Activated naive CD4-positive, alpha-beta T cell treated with anti-CD3 and anti-CD28 coated beads, Interleukin-2, amount 50 U/mL, for 16 hours (primary cell): ENCODE data around the gene SLC25A21.

ENCODE experiments used
- DNase-seq: peaks from one replicate; pipeline ENCODE4 v3.0.0-alpha.2; 2020

The SLC25A21 gene

DNA sequence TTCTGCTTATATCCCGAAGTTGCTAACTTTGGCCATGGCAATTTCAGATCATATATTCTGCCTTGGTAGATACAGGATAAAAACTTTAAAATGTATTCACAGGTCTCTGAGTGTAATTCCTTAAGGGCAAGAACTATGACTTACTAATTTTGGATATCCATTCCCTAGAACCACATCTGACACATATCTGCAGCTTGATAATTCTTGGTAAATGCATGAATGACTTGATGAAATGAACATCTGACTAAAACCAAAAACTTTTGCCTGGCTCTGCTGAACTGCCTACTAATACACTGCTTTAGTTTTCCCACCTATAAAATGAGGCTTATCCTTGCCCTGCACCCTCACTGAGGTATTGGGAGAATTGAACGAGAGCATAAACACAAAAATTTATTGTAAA is 32.2 kb downstream of the SLC25A21 start:
- DNase-seq: no peak

DNA sequence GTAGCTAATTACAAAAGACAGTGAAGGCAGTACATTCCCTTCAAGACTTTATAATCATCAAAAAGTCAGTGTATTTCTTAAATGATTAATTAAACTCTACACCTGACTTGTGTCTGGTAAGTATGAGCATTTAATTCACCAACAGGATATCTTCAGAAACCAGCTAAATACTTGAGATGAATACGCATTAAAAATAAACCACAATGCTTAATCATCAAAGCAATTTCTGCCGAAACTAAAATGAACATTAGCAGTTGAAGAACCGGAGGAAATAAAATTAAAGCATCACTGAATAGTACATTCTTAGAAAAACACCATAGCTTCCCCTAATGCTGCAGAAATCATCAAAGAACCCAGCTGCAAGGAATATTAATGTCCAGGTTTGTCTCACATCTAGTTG is 32.7 kb downstream of the SLC25A21 start:
- DNase-seq: no peak

DNA sequence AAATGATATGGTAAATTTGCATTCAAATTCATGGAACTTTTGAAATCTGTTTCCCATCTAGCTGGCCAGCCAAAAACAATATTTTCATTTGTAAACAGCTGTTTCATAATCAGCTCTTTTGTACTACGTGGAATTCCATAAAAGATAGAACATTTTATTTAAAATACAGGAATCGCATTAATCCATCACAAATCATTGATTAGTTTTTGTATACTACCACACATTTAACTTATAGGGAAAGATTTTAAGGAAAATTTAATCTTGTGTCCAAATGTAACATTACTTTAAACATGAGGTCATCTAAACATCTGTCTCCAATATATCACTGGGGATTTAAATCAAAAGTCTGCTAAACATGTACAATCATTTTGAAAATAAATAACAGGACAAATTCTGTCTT is 33.5 kb downstream of the SLC25A21 start:
- DNase-seq: no peak

DNA sequence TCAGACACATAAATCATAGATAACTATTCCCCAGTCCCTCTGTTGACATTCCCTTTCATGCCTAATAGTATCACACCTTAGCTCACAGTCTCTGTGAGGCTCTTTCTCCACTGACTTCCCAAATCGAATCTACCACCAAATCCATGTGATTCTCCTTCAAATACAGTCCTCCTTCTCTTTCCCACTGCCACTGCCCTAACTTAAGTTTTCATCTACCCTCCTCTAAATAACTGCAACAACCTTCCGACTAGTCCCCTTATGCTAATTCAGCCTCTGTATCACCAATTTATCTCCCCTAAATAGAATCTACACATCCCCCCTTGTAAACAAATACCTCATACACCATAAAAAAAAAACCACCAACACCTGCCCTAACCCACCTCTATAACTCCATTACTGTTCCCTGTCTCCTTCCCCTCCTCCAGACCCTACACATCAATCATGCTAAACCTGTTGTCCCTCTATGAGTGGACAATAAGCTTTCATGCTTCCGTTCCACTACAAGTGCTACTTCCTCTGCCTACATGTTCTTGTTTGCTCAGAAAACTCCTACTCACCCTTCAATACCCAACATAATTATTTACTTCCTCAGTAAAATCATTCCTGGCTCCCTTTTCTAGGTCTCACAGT is 39.0 kb downstream of the SLC25A21 start:
- DNase-seq: no peak

DNA sequence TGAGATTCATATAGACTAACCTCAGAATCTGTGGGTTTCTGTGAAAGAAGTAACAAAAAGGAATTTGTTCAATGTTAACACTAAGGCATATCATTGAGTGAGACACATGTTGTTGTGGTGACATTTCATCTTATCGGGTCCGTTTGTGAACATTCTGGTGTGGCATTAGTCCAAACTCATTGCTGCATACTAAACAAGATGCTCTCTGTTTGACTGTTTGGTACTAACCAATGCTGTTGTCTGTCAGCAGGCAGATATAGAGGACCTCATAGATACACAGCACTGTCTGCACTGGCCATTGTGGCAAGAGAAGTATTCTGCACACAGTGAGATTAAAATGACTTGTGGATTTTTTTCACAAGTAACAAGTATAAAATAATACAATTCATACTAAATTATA is 41.2 kb downstream of the SLC25A21 start:
- no peak for DNase-seq

DNA sequence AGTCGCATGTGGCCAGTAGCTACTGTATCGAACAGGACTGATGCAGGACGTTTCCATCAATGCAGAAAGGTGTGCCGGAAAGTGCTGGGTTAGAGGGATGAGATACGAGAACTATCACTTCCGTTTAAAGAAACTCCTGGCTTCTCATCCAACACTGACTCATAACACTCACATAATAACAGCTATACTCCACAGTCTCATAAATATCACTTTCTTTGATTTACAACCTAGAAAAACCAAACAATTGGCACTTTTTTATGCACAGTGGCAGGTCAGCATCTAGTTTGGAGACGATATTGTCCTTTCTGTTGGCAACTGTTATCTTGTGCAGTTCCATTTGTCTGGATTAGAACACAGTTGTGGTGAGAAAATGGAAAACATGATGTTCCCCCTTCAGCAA is 43.4 kb downstream of the SLC25A21 start:
- no peak for DNase-seq

DNA sequence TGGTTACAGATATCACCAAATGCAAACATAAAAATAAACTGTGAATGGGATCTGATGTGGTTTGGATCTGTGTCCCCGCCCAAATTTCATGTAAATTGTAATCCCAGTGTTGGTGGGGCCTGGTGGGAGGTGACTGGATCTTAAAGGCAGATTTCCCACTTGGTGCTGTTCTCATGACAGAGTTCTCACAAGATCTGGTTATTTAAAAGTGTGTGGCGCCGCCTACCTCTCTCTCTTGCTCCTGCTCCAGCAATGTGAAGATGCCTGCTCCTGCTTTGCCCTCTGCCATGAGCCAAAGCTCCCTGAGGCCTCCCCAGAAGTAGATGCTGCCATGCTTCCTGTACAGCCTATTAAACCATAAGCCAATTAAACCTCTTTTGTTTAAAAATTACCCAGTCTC is 47.8 kb downstream of the SLC25A21 start:
- no peak for DNase-seq

DNA sequence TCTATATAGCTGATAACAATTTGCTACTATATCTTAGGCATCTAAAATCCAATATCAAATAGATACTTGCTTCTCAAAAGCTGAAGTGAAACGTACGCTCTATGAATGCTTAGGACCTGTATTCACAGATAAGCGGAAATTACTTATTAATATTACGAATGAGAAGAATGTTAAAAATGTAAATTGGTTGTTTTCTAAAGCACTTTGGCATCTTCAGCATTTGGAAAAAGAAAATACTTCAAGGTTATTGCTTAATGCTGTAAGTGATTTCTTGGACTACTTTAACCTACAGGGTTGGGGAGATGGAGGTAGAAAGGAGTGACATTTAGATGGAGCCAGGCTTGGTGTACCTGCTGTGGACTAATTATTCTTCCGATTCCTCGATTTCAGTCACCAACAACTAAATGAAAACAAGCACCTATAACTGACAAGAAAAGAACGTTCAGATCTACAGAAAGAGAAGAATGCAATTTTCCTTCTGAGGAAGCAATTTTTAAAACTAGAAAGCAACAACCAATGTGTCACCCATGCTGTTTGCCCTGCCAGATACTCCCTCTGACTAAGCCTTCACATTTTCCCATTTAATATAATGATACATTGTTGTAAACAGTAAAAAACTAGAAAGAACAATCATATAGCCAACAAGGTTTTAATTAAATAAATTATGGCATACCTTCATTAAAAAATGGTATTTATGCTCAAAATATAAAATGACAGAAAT is 49.3 kb downstream of the SLC25A21 start:
- DNase-seq: no peak

DNA sequence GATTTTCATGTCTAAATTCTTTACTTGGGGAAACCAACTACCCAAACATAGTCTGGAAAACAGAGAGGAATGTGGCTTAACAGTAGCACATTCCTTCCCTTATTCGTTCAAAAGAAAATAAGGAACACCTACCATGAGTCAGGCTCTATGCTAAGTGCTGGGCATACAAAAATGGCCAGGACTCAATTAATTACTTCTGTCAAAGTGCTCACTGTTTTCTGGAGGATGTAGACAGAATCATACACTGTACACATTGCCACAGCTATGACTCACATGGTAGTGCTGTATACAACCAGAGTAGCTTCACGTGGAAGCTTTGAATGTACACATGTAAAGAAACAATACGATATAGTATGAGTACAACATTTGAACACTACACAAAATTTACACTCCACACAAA is 50.1 kb downstream of the SLC25A21 start:
- no peak for DNase-seq

DNA sequence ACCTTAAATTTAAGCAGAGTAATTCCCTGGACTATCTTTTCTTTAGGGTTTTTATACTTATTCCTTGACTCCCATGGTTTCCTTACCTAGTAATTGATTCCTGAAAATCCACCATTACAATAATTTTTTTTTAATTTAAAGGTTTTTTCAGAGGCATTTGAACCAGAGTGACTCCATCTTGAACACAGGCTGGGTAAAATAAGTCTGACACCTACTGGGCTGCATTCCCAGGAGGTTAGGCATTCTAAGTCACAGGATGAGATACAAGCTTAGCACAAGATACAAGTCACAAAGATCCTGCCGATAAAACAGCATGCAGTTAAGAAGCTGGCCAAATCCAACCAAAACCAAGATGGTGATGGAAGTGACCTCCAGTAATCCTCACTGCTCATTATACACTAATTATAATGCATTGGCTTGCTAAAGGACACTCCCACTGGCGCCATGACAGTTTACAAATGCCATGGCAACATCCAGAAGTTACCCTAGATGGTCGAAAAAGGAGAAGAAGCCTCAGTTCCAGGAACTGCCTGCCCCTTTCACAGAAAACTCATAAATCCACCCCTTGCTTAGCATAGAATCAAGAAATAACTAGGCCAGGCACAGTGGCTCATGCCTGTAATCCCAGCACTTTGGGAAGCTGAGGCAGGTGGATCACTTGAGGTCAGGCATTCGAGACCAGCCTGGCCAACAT is 53.6 kb downstream of the SLC25A21 start:
- DNase-seq: no peak

DNA sequence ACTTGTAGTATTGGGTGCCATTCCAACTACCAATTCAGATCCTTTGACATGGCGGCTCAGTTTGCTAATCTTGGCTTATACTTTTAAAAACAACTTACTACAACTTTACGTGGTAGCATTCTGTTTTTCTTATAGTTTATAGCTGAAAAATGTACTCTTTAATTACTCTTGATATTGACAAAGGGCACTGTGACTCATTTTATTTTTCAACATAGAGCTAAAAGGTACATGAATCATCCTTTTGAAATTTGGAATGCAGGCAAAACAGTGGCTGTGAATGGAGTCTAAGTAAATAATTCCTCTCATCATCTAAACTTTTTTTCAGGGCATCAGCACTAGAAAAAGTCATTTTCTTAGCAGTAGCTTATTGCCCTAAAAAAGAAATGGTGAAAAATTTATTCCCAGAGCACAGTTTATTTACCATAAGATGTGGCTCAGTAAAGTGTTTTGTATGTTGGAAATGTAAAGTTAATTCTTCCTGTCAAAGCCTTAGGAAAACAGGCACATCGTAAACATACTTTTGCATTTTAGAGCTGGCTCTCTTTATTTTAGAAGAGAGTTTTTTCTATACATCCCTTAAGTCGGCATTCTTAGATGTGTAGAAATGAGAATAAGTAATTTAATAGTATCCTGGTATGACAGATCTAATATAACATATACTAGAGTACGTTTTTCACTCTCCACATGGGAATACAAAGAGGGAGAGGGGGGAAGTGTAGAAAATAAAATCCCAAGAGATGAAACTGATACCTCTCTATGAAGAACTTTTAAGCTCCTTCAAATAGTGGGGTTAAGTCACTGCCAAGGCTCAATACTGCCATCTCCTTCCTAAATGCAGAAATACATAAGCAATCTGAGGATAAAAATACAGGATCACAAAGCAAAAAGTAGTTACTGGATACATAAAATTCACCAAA is 55.2 kb downstream of the SLC25A21 start:
- no peak for DNase-seq

DNA sequence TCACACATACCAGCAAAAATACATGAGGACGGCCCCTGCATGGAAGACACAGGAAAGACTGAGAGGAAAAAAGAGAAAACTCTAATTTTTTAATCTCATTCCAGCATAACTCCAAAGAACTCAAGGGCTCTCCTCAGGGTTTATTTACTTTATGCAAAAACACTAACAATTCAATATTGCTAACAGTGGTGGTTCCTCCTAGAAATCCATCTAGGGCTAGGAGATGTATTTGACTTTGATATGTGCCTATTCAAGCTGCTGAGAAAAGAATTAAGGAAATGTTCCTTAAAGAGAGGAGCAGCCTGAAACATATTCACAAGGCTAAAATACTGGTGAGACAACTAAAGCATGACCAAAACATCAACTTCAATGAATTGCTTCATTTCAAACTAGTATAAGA is 57.0 kb downstream of the SLC25A21 start:
- DNase-seq: no peak

DNA sequence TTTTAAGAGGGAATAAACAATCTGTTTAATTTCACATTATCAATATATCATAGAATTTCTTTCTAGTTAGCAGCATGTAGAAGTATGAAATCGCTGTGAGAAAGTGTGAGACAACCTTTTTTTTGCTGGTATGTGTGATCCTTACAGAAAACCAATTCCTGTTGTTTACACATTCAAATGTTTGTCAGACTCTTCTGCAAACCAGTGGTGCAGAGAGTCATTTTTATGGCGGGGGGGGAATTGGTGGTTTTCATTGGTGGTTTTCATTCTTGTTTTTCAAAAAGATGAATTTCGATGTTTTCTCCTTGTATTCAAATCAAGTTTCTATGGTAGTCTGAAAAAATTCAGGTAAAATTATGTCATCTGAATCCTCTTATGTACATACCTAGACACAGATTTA is 57.8 kb downstream of the SLC25A21 start:
- DNase-seq: no peak

DNA sequence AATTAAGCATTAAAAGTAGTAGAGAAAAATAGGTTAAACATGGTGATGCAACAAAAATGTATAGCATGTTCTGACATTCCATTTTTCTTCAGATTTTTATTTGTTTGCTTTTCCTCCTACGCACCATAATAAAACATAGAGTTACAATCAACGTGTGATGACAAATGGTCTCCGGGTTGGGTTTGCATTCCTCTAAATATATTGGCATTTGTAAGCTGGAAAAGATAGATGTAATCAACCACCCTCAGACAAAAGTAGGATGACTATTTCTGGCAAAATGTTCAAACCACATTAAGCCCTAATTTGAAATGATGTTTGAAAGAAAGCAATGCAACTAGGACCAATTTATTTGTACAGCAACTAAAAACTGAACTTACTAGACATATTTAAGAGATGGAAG is 58.4 kb downstream of the SLC25A21 start:
- no peak for DNase-seq

DNA sequence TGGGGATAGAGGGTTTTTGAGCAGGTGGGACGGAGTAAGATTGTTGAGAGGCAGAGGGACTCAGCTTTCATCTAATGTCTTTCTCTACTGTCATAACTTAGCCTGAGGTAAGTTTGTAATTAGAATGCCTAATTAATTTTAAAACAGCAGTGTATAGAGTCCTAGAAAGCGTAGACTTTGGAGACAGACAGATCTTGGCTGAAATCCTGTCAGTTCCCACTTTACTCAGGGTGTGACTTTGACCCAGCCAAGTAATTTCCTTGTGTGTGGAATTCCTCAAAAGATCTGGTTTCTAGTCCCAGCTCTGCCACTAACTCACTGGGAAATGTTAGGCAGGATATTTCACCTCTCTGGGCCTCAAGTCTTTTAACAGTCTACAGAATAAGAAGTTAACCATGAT is 74.3 kb downstream of the SLC25A21 start:
- no peak for DNase-seq

DNA sequence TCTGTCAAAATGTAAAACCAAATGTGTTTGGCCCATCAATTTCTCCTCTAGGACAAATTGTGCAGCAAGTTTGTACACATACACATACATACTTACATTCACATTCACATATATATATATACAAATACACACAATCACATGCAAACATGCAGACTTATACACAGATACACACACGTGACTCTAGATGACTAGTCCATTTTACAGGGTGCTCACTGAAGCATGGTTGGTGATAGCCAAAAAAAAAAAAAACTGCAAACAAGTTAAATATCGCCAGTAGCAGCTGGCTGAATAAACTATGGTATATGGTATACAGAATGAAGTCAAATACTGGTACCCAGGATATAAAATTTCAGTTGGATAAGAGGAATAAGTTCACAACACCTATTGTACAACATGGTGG is 77.9 kb downstream of the SLC25A21 start:
- no peak for DNase-seq

DNA sequence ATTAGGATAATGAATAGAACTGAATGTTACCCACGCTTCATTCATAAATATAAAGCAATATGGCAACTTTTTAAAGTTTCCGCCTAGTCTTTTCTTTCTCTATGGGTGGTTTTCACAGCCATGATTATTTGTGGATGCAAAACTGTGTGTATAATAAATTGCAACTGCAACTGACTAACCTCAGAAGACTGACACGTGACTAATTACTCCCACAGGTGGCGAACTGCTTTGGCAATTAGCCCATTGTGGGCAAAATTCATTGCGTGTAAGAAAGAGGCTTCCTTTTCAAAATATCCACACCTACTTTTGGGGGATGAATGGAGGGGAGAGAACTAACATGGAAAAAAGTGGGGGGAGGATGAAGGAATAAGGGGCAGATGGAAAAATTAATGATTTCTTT is 79.0 kb downstream of the SLC25A21 start:
- DNase-seq: no peak

DNA sequence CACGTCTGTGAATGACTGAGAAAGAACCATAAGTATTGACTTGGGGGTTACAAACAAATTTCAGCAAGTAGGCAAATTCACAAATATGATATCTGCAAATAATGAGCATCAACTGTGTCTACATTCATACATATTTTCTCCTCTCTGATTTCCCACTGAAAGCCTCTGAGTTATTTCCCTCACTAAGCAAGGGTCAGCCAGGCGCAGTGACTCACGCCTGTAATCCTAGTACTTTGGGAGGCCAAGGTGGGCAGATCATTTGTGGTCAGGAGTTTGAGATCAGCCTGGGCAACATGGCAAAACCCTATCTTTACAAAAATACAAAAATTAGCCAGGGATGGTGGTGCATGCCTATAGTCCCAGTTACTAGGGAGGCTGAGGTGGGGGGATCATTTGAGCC is 80.8 kb downstream of the SLC25A21 start:
- DNase-seq: no peak

DNA sequence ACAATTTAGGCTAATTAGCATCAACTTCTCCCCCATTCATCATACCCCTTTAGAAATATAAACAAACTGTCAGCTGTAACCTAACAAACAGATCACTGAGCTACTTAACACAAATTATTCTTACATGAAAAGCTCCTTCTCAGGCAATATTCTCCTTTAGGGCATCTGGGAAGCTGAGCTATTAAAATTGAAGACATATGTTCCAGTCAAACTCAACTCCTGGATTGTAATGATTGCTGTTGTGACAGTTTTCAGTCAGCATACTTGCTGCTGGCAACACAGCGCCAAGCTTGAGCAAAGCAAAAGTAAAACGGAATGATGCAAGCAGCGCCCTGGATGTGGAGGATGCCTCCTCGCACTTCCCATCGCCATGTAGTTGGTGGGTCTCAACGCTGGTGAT is 82.4 kb downstream of the SLC25A21 start:
- no peak for DNase-seq

DNA sequence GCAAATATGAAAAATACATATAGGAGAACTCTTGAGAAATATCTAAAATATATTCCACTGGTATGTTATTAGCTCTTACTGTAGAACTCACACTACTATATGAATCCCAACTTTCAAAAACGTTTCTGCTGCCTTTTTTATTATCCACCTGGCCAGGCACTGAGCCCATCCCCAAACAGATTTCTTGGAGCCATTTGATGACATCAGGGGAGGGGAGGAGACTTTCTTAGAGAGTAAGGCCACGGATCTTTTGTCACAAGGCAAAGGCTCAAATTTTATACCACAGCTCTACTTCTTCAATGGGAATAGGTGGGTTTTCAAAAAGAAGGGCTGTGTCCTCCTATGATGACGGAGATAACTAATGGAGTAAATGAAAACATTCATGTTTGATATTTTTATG is 83.0 kb downstream of the SLC25A21 start:
- DNase-seq: no peak

DNA sequence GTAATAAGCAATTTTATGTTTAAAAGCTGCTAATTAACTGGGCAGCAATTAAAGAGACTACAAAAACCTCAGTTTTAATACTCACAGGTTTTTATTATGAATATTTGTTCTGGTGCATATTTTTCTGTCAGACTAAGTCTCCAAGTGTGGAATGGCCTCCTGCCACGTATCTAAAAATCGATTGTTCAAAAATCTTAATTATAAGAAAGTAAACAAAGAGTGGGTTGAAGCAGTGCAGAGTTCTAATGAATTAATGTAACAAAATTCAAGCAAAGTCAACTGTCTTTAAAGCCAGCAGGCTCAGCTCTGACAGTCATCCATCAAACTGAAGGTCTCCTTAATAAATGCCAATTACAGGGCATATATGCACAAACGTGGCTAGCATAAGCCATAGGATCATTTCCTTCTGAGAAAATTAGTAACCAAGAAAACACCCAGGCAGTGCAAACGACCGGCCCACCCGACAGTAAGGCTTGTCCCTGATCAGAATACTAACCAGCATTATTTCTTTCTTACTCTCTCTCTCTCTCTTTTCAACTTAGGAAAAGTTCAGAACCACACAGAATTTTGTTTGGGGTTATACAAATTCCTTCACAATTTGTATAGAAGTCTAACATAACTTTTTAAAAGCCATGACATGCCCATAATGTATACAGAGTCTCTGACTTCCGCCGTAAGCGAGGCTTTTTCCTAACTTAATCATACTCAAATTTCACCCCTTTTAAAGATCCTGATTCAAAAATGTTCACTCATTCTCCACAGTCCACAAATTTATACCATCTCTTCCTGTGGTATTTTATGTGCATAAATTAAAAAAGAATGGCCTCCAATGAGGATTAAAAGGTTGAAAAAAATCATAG is 83.8 kb downstream of the SLC25A21 start:
- no peak for DNase-seq

DNA sequence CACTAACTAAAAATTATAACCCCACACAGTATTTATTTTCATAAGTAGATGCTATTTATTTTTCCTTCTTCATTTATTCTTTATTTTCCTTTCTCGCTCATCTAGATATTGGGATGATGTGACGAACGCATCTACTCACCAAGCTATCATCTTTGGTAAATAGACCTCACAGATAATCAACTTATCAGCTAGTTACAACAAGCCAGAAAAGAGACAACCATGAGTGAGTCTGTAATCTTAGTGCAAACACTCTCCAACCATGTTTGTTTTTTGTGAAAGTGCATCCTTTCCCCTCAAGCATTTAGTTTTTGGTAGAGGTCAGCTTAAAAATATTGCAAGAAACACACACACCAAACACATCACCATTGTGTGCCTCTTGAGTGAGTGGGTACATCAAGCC is 84.9 kb downstream of the SLC25A21 start:
- no peak for DNase-seq
